ENCODE measurements around the gene LRRC3B.

LRRC3B gene

GRCh38 chr3:26687466-26687865 is 64.9 kb downstream of the LRRC3B start:
- in situ Hi-C loops (cut with HindIII; ENCODE audit: low sequenced_read_pairs), result no loop called here
- DNase-seq (ENCODE audit: low read depth, low spot score), result no peak
- TF ChIP-seq CTCF (IDR thresholded peaks at IDR 0.05; ENCODE audit: low read depth, low read length), result no peak
- H3K4me3 ChIP-seq (ENCODE audit: low read depth, low read length), result no peak overlapping the region

- no peak for DNase-seq (ENCODE audit: low read depth, low spot score)
- no peak for TF ChIP-seq CTCF (IDR thresholded peaks at IDR 0.05; ENCODE audit: low read depth, low read length)
- in situ Hi-C loops (cut with HindIII; ENCODE audit: low sequenced_read_pairs), result no loop called here
Observed at GRCh38 chr3:26699553-26699952, 77.0 kb downstream of the LRRC3B start.

GRCh38 chr3:26703519-26703918 is 80.9 kb downstream of the LRRC3B start:
- in situ Hi-C loops (cut with HindIII; ENCODE audit: low sequenced_read_pairs), result no loop called here
- no peak for TF ChIP-seq CTCF (IDR thresholded peaks at IDR 0.05; ENCODE audit: low read depth, low read length)
- no peak overlapping the region for H3K4me3 ChIP-seq (ENCODE audit: low read depth, low read length)

More at GRCh38 chr3:26699553-26699952, 77.0 kb downstream of the LRRC3B start:
- H3K4me3 ChIP-seq (ENCODE audit: low read depth, low read length), result no peak overlapping the region

GRCh38 chr3:26704736-26705135 is 82.2 kb downstream of the LRRC3B start:
- in situ Hi-C loops (cut with HindIII; ENCODE audit: low sequenced_read_pairs), result no loop called here
- no peak overlapping the region for H3K4me3 ChIP-seq (ENCODE audit: low read depth, low read length)
- DNase-seq (ENCODE audit: low read depth, low spot score), result no peak
- TF ChIP-seq CTCF (IDR thresholded peaks at IDR 0.05; ENCODE audit: low read depth, low read length), result no peak

More at GRCh38 chr3:26703519-26703918, 80.9 kb downstream of the LRRC3B start:
- DNase-seq (ENCODE audit: low read depth, low spot score), result no peak

GRCh38 chr3:26708501-26708900 is 85.9 kb downstream of the LRRC3B start:
- DNase-seq (ENCODE audit: low read depth, low spot score), result no peak
- no peak for TF ChIP-seq CTCF (IDR thresholded peaks at IDR 0.05; ENCODE audit: low read depth, low read length)
- in situ Hi-C loops (cut with HindIII; ENCODE audit: low sequenced_read_pairs), result no loop called here
- no peak overlapping the region for H3K4me3 ChIP-seq (ENCODE audit: low read depth, low read length)

GRCh38 chr3:26712211-26713026 is 89.8 kb downstream of the LRRC3B start:
- in situ Hi-C loops (cut with HindIII; ENCODE audit: low sequenced_read_pairs), result no loop called here
- H3K4me3 ChIP-seq (ENCODE audit: low read depth, low read length), result no peak overlapping the region
- peak; percentile 37 for TF ChIP-seq CTCF (IDR thresholded peaks at IDR 0.05; ENCODE audit: low read depth, low read length)
- peak; percentile 15 for DNase-seq (ENCODE audit: low read depth, low spot score)
